SK-N-SH (cell line): ENCODE data around the gene CRIP2. TPM values are rescaled to one million over a fixed set of nuclear protein-coding genes. Genes with fewer than 3 reads are reported as not detected.

Experiments used
- CTCF ChIA-PET: fragments of 300-600, 350-600 bp; formaldehyde crosslinking; extraction: SDS; loops from one replicate; lab custom pipeline; 2021; lab: Yijun Ruan, JAX
- POLR2A ChIA-PET: fragments of 350-600 bp; sonication (Branson Sonifier 250); formaldehyde crosslinking; extraction: SDS; loops from one replicate; lab custom pipeline; 2020; ENCODE audit warnings: antibody characterized with exemption, inconsistent platforms; lab: Yijun Ruan, JAX
- DNase-seq: peaks from one replicate; pipeline ENCODE4 v3.0.0; 2012
- H2AFZ ChIP-seq: fragments of 200-600 bp; sonication (generic); 2 replicates; pipeline ENCODE4 v1.8.1; 2016; ENCODE audit warnings: antibody characterized with exemption, mild to moderate bottlenecking, low read depth
- H3F3A ChIP-seq: fragments of 200-600 bp; sonication (generic); replicated peaks from 2 replicates; pipeline ENCODE3; 2016; ENCODE audit warnings: antibody characterized with exemption, mild to moderate bottlenecking; ENCODE audit not compliant: insufficient read depth
- H3K27ac ChIP-seq, 2 experiments: fragments of 200-500 bp in 1 of 2; fragments of 200-600 bp in 1 of 2; sonication (Bioruptor generic) in 1 of 2; sonication (generic), shearing (Covaris generic) in 1 of 2; 2 replicates each; pipeline versions ENCODE4 v1.5.1 to v1.6.1; 2014 to 2016; ENCODE audit warnings: low read depth in 2 of 2, inconsistent platforms in 1 of 2, low read length in 1 of 2, mild to moderate bottlenecking in 1 of 2, mixed read lengths in 1 of 2
- H3K27me3 ChIP-seq: fragments of 200-600 bp; sonication (generic), shearing (Covaris generic); 2 replicates; pipeline ENCODE4 v1.6.1; 2016; ENCODE audit warnings: mixed run types; ENCODE audit not compliant: insufficient read depth
- H3K36me3 ChIP-seq, 2 experiments: fragments of 200-500 bp in 1 of 2; fragments of 200-600 bp in 1 of 2; sonication (Bioruptor generic) in 1 of 2; sonication (generic) in 1 of 2; replicated peaks in 1 of 2; 2 replicates each; pipeline versions ENCODE3 to v1.5.1; 2014 to 2016; ENCODE audit warnings: low read length in 1 of 2, mild to moderate bottlenecking in 1 of 2; ENCODE audit not compliant: insufficient read depth in 2 of 2, control insufficient read depth in 1 of 2
- H3K4me1 ChIP-seq, 2 experiments: fragments of 200-500 bp in 1 of 2; fragments of 200-600 bp in 1 of 2; sonication (Bioruptor generic) in 1 of 2; sonication (generic), shearing (Covaris generic) in 1 of 2; 2 replicates each; pipeline versions ENCODE4 v1.5.1 to v1.6.1; 2014 to 2016; ENCODE audit warnings: low read depth in 1 of 2, low read length in 1 of 2, mixed run types in 1 of 2; ENCODE audit not compliant: insufficient read depth in 2 of 2, control insufficient read depth in 1 of 2
- H3K4me2 ChIP-seq: fragments of 200-600 bp; sonication (generic), shearing (Covaris generic); 2 replicates; pipeline ENCODE4 v1.6.1; 2017; ENCODE audit warnings: mixed run types
- H3K4me3 ChIP-seq, 2 experiments: fragments of 200-500 bp in 1 of 2; fragments of 200-600 bp in 1 of 2; sonication (Bioruptor generic) in 1 of 2; sonication (generic), shearing (Covaris generic) in 1 of 2; 2 replicates each; pipeline versions ENCODE4 v1.5.1 to v1.8.1; 2014 to 2016; ENCODE audit warnings: low read depth in 2 of 2, inconsistent platforms in 1 of 2, low read length in 1 of 2, mild to moderate bottlenecking in 1 of 2, mixed read lengths in 1 of 2, moderate library complexity in 1 of 2
- H3K79me2 ChIP-seq: fragments of 200-600 bp; sonication (generic); 2 replicates; pipeline ENCODE4 v1.8.1; 2017; ENCODE audit warnings: mild to moderate bottlenecking; ENCODE audit not compliant: insufficient read depth
- H3K9ac ChIP-seq: fragments of 200-600 bp; sonication (generic); 2 replicates; pipeline ENCODE4 v1.6.1; 2017; ENCODE audit warnings: mixed run types
- H3K9me2 ChIP-seq: fragments of 200-600 bp; sonication (generic); 2 replicates; pipeline ENCODE4 v1.6.1; 2017; ENCODE audit warnings: mixed run types
- H3K9me3 ChIP-seq: fragments of 200-600 bp; sonication (generic); 2 replicates; pipeline ENCODE4 v1.6.1; 2017; ENCODE audit warnings: mixed run types, mild to moderate bottlenecking, moderate library complexity
- H4K20me1 ChIP-seq: fragments of 200-600 bp; sonication (generic); 2 replicates; pipeline ENCODE4 v1.6.1; 2017; ENCODE audit warnings: mild to moderate bottlenecking, mixed run types; ENCODE audit not compliant: insufficient read depth
- EP300 ChIP-seq, 2 experiments: IDR thresholded peaks; 2 replicates each; pipeline versions ENCODE4 v1.4.0 to v1.6.1; 2012; ENCODE audit warnings: borderline replicate concordance in 1 of 2, low read depth in 1 of 2, low read length in 1 of 2
- FOXJ3 ChIP-seq: sonication (generic); formaldehyde crosslinking; IDR thresholded peaks from 2 replicates; pipeline ENCODE4 v1.5.1; 2020; ENCODE audit warnings: mild to moderate bottlenecking, missing genetic modification reagents
- FOXM1 ChIP-seq: IDR thresholded peaks from 2 replicates; pipeline ENCODE4 v1.4.0; 2012; ENCODE audit warnings: low read depth, mild to moderate bottlenecking
- GABPA ChIP-seq: IDR thresholded peaks from 2 replicates; pipeline ENCODE4 v1.4.0; 2012; ENCODE audit warnings: low read depth, mild to moderate bottlenecking
- GATA2 ChIP-seq: sonication (generic); formaldehyde crosslinking; IDR thresholded peaks from 2 replicates; pipeline ENCODE4 v1.5.0; 2020; ENCODE audit warnings: mild to moderate bottlenecking, missing genetic modification reagents
- RAD21 ChIP-seq: IDR thresholded peaks from 2 replicates; pipeline ENCODE4 v1.6.1; 2012; ENCODE audit warnings: mild to moderate bottlenecking, low read length
- RCOR1 ChIP-seq: fragments of 150-350 bp; IDR thresholded peaks from 2 replicates; pipeline ENCODE4 v1.6.1; 2017; ENCODE audit warnings: antibody characterized with exemption, low read length
- REST ChIP-seq: IDR thresholded peaks from 2 replicates; pipeline ENCODE4 v1.6.1; 2012; ENCODE audit warnings: mild to moderate bottlenecking, low read depth, low read length, moderate library complexity
- RFX5 ChIP-seq: IDR thresholded peaks from 2 replicates; pipeline ENCODE4 v1.6.1; 2012; ENCODE audit warnings: mild to moderate bottlenecking, improper control_type of control experiment, low read length
- TAF1 ChIP-seq: IDR thresholded peaks from 2 replicates; pipeline ENCODE4 v1.6.1; 2012; ENCODE audit warnings: low read depth, mild to moderate bottlenecking, low read length, moderate library complexity, borderline replicate concordance
- USF2 ChIP-seq: fragments of 150-350 bp; IDR thresholded peaks from 2 replicates; pipeline ENCODE4 v1.6.1; 2017; ENCODE audit warnings: antibody characterized with exemption, low read length, low read depth, borderline replicate concordance
- YY1 ChIP-seq: IDR thresholded peaks from 2 replicates; pipeline ENCODE4 v1.4.0; 2012; ENCODE audit warnings: low read depth, mild to moderate bottlenecking
- WGBS: methylation state at CpG from one replicate; pipeline ENCODE4 v1.1.6; 2017; ENCODE audit warnings: low lambda C conversion rate; 5-methylcytosine and 5-hydroxymethylcytosine counted together
- polyA plus RNA-seq, 3 experiments: library from polyadenylated mRNA; depleted of rRNA; stranded (reverse); fragments of >200 nt; gene quantifications; 2 replicates each; pipeline ENCODE4 v1.2.3, GENCODE V29; 2012
- TF ChIP-seq, protein P1 (sequence below): IDR thresholded peaks from 2 replicates; pipeline ENCODE4 v1.4.0; 2012; ENCODE audit warnings: low read depth, borderline replicate concordance

The CRIP2 gene
- polyA plus RNA-seq, 1 of the 3 experiments (the other 2 are of a cell fraction), result 335 TPM

GRCh38 chr14:105461903-105462302, 12.7 kb upstream of the CRIP2 start:
- no peaks in the 10 kb centered on the region; the same call in 1 of the 2 replicates for H3K79me2 ChIP-seq
- no peak overlapping the region for H3K4me2 ChIP-seq
- no peaks in the 10 kb centered on the region for H3K27me3 ChIP-seq
- peaks cover 4 to 67% of the 10 kb centered on the region in 2 experiments for H3K36me3 ChIP-seq
- no peaks in the 10 kb centered on the region for H3F3A ChIP-seq
- H3K4me1 ChIP-seq, result peaks cover 0 to 8% of the 10 kb centered on the region in 2 experiments; a peak in 1 of 4 replicates
- no peaks in the 10 kb centered on the region for H3K9me3 ChIP-seq
- H4K20me1 ChIP-seq, result no peaks in the 10 kb centered on the region
- H3K9ac ChIP-seq, result no peak overlapping the region
- no peaks in the 10 kb centered on the region for H3K9me2 ChIP-seq
- H3K27ac ChIP-seq, result no peak overlapping the region
- WGBS, result 99% methylated on average over 7 of the region's 18 CpGs
- no peak for DNase-seq
- no peak for TF ChIP-seq RFX5
- no peak for TF ChIP-seq RCOR1
- TF ChIP-seq, protein P1, sequence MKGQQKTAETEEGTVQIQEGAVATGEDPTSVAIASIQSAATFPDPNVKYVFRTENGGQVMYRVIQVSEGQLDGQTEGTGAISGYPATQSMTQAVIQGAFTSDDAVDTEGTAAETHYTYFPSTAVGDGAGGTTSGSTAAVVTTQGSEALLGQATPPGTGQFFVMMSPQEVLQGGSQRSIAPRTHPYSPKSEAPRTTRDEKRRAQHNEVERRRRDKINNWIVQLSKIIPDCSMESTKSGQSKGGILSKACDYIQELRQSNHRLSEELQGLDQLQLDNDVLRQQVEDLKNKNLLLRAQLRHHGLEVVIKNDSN, result no peak
- ChIA-PET CTCF (interaction anchor here (1.4 kb wide), 2 partner anchors 9 to 15 kb away, joined by 3 to 4 read pairs; no protein-coding TSS in a partner anchor), POLR2A (no interaction called here)
- H2AFZ ChIP-seq, result no peak overlapping the region
- no peak overlapping the region for H3K4me3 ChIP-seq

DNA sequence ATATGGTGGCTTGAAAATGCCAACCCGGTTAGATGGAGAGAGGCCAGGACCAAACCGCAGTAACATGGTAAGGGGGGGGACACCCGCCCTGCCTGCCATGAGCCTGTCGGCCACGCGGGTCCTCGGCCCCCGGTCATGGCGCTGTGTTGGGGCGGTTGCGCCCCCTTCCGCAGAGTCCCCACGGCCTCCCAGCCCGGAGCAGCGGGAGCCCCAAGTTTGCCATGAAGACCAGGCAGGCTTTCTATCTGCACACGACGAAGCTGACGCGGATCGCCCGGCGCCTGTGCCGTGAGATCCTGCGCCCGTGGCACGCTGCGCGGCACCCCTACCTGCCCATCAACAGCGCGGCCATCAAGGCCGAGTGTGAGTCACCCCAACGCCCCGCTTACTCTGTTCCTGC, 10.1 kb upstream of the CRIP2 start:
- Histone ChIP-seq H3K27ac (no peak overlapping the region; a peak in 1 of 4 replicates), H3K9me2 (no peaks in the 10 kb centered on the region), H3K36me3 (peaks cover 4 to 76% of the 10 kb centered on the region in 2 experiments), H3K4me3 (no peak overlapping the region), H3K4me1 (peaks cover 0 to 30% of the 10 kb centered on the region in 2 experiments; a peak in 1 of 4 replicates), H3K27me3 (no peaks in the 10 kb centered on the region), H3K4me2 (no peak overlapping the region), H3F3A (no peaks in the 10 kb centered on the region), H3K9me3 (no peaks in the 10 kb centered on the region), H3K9ac (no peak overlapping the region), H2AFZ (no peak overlapping the region), H4K20me1 (no peaks in the 10 kb centered on the region), H3K79me2 (no peaks in the 10 kb centered on the region)
- TF ChIP-seq GATA2 (CRISPR knock-in tag), result no peak
- ChIA-PET CTCF (interaction anchor here (0.6 to 2.1 kb wide), 3 partner anchors 16 to 25 kb away, joined by 3 to 6 read pairs (median 6); no protein-coding TSS in a partner anchor), POLR2A (no interaction called here)
- no peak for DNase-seq
- WGBS, result 97% methylated on average over 21 of the region's 33 CpGs

DNA sequence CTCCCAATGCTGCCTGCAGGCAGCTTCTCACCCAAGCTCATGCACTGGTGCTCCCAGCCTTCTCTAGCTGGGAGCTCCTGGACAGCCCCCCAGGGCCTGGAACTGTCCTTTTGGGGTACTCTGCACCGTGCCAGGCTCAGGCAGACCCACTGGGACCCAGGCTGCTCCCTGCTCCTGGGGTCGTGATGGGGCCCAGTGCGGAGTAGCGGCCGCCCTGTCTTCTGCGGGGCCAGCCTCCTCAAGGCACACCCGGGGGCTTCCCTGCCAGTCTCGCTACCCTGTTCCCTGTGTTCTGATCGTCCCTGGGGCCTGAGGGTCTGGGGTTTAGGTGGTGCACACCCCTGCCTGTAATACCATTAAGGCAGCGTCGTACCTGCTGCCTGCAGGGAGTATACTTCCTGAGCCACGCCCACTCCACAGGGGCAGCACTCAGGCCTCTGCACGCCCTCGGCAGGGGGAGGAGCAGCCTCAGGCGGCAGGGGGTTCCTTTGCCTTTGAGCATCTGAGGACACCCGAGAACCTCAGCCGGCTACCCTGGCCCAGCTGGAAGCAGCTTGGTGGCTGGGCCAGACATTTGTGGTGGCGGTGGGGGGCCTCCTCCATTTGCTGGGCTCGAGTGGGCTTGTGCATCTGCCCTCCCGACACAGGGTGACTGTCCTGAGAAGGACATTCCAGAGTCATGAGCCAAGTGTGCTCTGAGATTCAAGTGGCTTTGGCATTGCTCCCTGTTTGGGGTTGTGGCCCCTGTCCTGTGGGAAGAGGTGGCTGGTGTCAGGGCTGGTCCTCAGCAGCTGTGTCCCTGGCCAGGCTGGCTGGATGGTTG, 9.2 kb upstream of the CRIP2 start:
- H4K20me1 ChIP-seq, result no peaks in the 10 kb centered on the region
- no peak overlapping the region for H3K4me3 ChIP-seq
- no peak for DNase-seq
- H3K4me1 ChIP-seq, result peaks cover 0 to 36% of the 10 kb centered on the region in 2 experiments; a peak in 1 of 4 replicates
- no peak for TF ChIP-seq USF2
- TF ChIP-seq RAD21, result no peak
- no peak for TF ChIP-seq TAF1
- no peak for TF ChIP-seq YY1
- no peak for TF ChIP-seq RFX5
- TF ChIP-seq FOXJ3 (CRISPR knock-in tag), result no peak
- TF ChIP-seq RCOR1, result no peak
- no peak for TF ChIP-seq GABPA
- TF ChIP-seq EP300 (IDR thresholded peaks at IDR 0.05; ENCODE audit: borderline replicate concordance in 1 of 2, low read depth in 1 of 2, low read length in 1 of 2), result no peak
- TF ChIP-seq FOXM1, result no peak
- TF ChIP-seq REST, result no peak
- POLR2A ChIA-PET, result no interaction called here
- H2AFZ ChIP-seq, result no peak overlapping the region
- H3K79me2 ChIP-seq, result no peaks in the 10 kb centered on the region
- peaks cover 4 to 75% of the 10 kb centered on the region in 2 experiments for H3K36me3 ChIP-seq
- no peaks in the 10 kb centered on the region for H3F3A ChIP-seq
- H3K9ac ChIP-seq, result no peak overlapping the region
- peak overlapping the region in 1 of 2 experiments; percentile 16; a peak in 1 of 4 replicates for H3K27ac ChIP-seq
- WGBS, result 87% methylated on average over 8 of the region's 20 CpGs
- no peaks in the 10 kb centered on the region for H3K27me3 ChIP-seq
- CTCF ChIA-PET, result interaction anchor here (0.6 kb wide), 2 partner anchors 16 to 27 kb away, joined by 3 read pairs; no protein-coding TSS in a partner anchor
- no peaks in the 10 kb centered on the region for H3K9me3 ChIP-seq
- no peak overlapping the region for H3K4me2 ChIP-seq
- H3K9me2 ChIP-seq, result no peaks in the 10 kb centered on the region
